ENCODE results near the gene RAP1A.

GRCh38 chr1:111734856-111735255 lies 115.3 kb downstream of the RAP1A start:
- TF ChIP-seq MAX (IDR thresholded peaks at IDR 0.05; ENCODE audit: insufficient read depth, insufficient read length) (no peak), EZH2 (IDR thresholded peaks at IDR 0.05; ENCODE audit: borderline replicate concordance, low read depth, low read length, severe bottlenecking) (no peak), POLR2A (IDR thresholded peaks at IDR 0.05; ENCODE audit: low read depth, low read length) (no peak), CTCF (IDR thresholded peaks at IDR 0.05; ENCODE audit: extremely low read depth in 1 of 2, insufficient read depth in 1 of 2, low read depth in 1 of 2, low read length in 2 of 2) (no peak), JUN (IDR thresholded peaks at IDR 0.05; ENCODE audit: borderline replicate concordance, insufficient read depth, insufficient read length, low read depth) (no peak), POLR2AphosphoS5 (IDR thresholded peaks at IDR 0.05; ENCODE audit: insufficient read depth, low read depth, low read length) (no peak)
